Cortex of kidney (tissue), 1 donor: ENCODE data around the gene DAW1.
"Not testable (repeated sequence)": the region's sequence is repeated elsewhere in the genome, so short reads cannot be mapped to it uniquely, and the experiment has no call there.

ENCODE experiments used
- DNase-seq: peaks from one replicate; lab custom pipeline; 2025; lab: John Stamatoyannopoulos, UW

DAW1 gene

GRCh38 chr2:227871375-227871791, at the start of gene DAW1:
Gene DAW1, plus strand, starts transcription at chr2:227871631. Its CDS starts 59 bp downstream, at chr2:227871690.
- DNase-seq, result no peak

GRCh38 chr2:227822416-227823003, 48.9 kb upstream of the DAW1 start:
- no peak for DNase-seq

- no peak for DNase-seq
Observed at GRCh38 chr2:227823922-227824321, 47.5 kb upstream of the DAW1 start.

- DNase-seq, result no peak
Observed at GRCh38 chr2:227824711-227825110, 46.7 kb upstream of the DAW1 start.

- no peak for DNase-seq
Observed at GRCh38 chr2:227826019-227826521, 45.4 kb upstream of the DAW1 start.

GRCh38 chr2:227826563-227826962, 44.9 kb upstream of the DAW1 start:
- DNase-seq, result no peak

- no peak for DNase-seq
Observed at GRCh38 chr2:227827143-227827542, 44.3 kb upstream of the DAW1 start.

GRCh38 chr2:227828477-227828912, 42.9 kb upstream of the DAW1 start:
- no peak for DNase-seq

GRCh38 chr2:227829337-227829736, 42.1 kb upstream of the DAW1 start:
- DNase-seq, result no peak

- no peak for DNase-seq
Observed at GRCh38 chr2:227834423-227834822, 37.0 kb upstream of the DAW1 start.

GRCh38 chr2:227834916-227835650, 36.3 kb upstream of the DAW1 start:
- DNase-seq, result no peak

- DNase-seq, result not testable (repeated sequence)
Observed at GRCh38 chr2:227839339-227840129, 31.9 kb upstream of the DAW1 start.

- DNase-seq, result no peak
Observed at GRCh38 chr2:227846831-227847230, 24.6 kb upstream of the DAW1 start.

GRCh38 chr2:227848146-227848545, 23.3 kb upstream of the DAW1 start:
- DNase-seq, result no peak

GRCh38 chr2:227848586-227848985, 22.8 kb upstream of the DAW1 start:
- no peak for DNase-seq

- no peak for DNase-seq
Observed at GRCh38 chr2:227849906-227850305, 21.5 kb upstream of the DAW1 start.

GRCh38 chr2:227853204-227853629, 18.2 kb upstream of the DAW1 start:
- DNase-seq, result no peak

GRCh38 chr2:227853765-227854271, 17.6 kb upstream of the DAW1 start:
- DNase-seq, result no peak

- DNase-seq, result no peak
Observed at GRCh38 chr2:227855440-227855839, 16.0 kb upstream of the DAW1 start.

GRCh38 chr2:227856697-227857096, 14.7 kb upstream of the DAW1 start:
- DNase-seq, result no peak

GRCh38 chr2:227860221-227860641, 11.2 kb upstream of the DAW1 start:
- no peak for DNase-seq

GRCh38 chr2:227861011-227861410, 10.4 kb upstream of the DAW1 start:
- no peak for DNase-seq
